H1 (cell line): ENCODE data around the gene NOP16. TPM values are rescaled to one million over a fixed set of nuclear protein-coding genes. Genes with fewer than 3 reads are reported as not detected.

Experiments used
- CTCF ChIA-PET: fragments of 300-600 bp; sonication (Branson Sonifier 250); formaldehyde crosslinking; loops from one replicate; lab custom pipeline; 2021; ENCODE audit not compliant: partially characterized antibody; lab: Charles Lee
- POLR2A ChIA-PET: fragments of 300-600 bp; sonication (Branson Sonifier 250); formaldehyde crosslinking; loops from one replicate; lab custom pipeline; 2021; ENCODE audit warnings: inconsistent platforms; ENCODE audit not compliant: partially characterized antibody; lab: Charles Lee
- DNase-seq, 2 experiments: peaks; one replicate each; pipeline versions ENCODE4 v3.0.0 to v3.0.0-alpha.2; 2010 to 2022; ENCODE audit warnings: low spot score in 2 of 2, low read depth in 1 of 2, mixed read lengths in 1 of 2
- FAIRE-seq: peaks from 2 replicates; lab custom pipeline; 2011; peaks lifted over from hg19 to GRCh38; lab: Jason Lieb, UNC
- H2AFZ ChIP-seq: 2 replicates; pipeline ENCODE4 v1.8.1; 2012; ENCODE audit warnings: low read length, inconsistent platforms
- H2AK5ac ChIP-seq: 2 replicates; pipeline ENCODE4 v1.6.1; 2013; ENCODE audit warnings: low read depth, low read length
- H2BK120ac ChIP-seq: replicated peaks from 2 replicates; pipeline ENCODE3; 2013; ENCODE audit warnings: low read depth, low read length, inconsistent platforms
- H2BK12ac ChIP-seq: 2 replicates; pipeline ENCODE4 v1.6.1; 2013; ENCODE audit warnings: low read depth, low read length
- H2BK15ac ChIP-seq: 2 replicates; pipeline ENCODE4 v1.6.1; 2013; ENCODE audit warnings: low read length
- H2BK20ac ChIP-seq: 2 replicates; pipeline ENCODE4 v1.6.1; 2013; ENCODE audit warnings: low read length
- H2BK5ac ChIP-seq: 2 replicates; pipeline ENCODE4 v1.6.1; 2013; ENCODE audit warnings: low read depth, low read length
- H3K14ac ChIP-seq: 2 replicates; pipeline ENCODE4 v1.6.1; 2013; ENCODE audit warnings: inconsistent platforms; ENCODE audit not compliant: insufficient read length
- H3K18ac ChIP-seq: 2 replicates; pipeline ENCODE4 v1.6.1; 2013; ENCODE audit warnings: low read length; ENCODE audit errors: extremely low read depth
- H3K23ac ChIP-seq: 2 replicates; pipeline ENCODE4 v1.6.1; 2013; ENCODE audit warnings: inconsistent platforms; ENCODE audit not compliant: insufficient read length
- H3K23me2 ChIP-seq: 2 replicates; pipeline ENCODE4 v1.6.1; 2013; ENCODE audit warnings: low read depth, low read length
- H3K27ac ChIP-seq: 2 replicates; pipeline ENCODE4 v1.6.1; 2011; ENCODE audit warnings: low read depth, low read length, inconsistent platforms
- H3K27me3 ChIP-seq, 4 experiments: replicated peaks in 1 of 4; 1 replicate in 1 of 4; 2 replicates in 3 of 4; pipeline versions ENCODE4 v1.6.1 to v1.8.1; 2011 to 2013; ENCODE audit warnings: low read length in 3 of 4, mild to moderate bottlenecking in 3 of 4, inconsistent platforms in 2 of 4, mixed read lengths in 2 of 4, moderate library complexity in 1 of 4; ENCODE audit not compliant: control insufficient read depth in 3 of 4, insufficient read depth in 3 of 4; ENCODE audit errors: extremely low read depth in 1 of 4
- H3K36me3 ChIP-seq, 4 experiments: 2 replicates each; pipeline versions ENCODE4 v1.6.1 to v1.8.1; 2011 to 2013; ENCODE audit warnings: mild to moderate bottlenecking in 4 of 4, low read length in 3 of 4, moderate library complexity in 2 of 4, control low read depth in 1 of 4, inconsistent platforms in 1 of 4; ENCODE audit not compliant: insufficient read depth in 4 of 4, control insufficient read depth in 2 of 4
- H3K4ac ChIP-seq: replicated peaks from 2 replicates; pipeline ENCODE3; 2013; ENCODE audit warnings: low read length, low read depth, mixed read lengths, inconsistent platforms; ENCODE audit not compliant: insufficient read length
- H3K4me1 ChIP-seq, 4 experiments: replicated peaks in 1 of 4; 1 replicate in 1 of 4; 2 replicates in 3 of 4; pipeline versions ENCODE4 v1.6.1 to v1.8.1; 2011 to 2013; ENCODE audit warnings: low read length in 3 of 4, inconsistent platforms in 2 of 4, mixed read lengths in 1 of 4; ENCODE audit not compliant: insufficient read depth in 4 of 4, control insufficient read depth in 3 of 4
- H3K4me2 ChIP-seq, 2 experiments: 2 replicates each; pipeline versions ENCODE4 v1.6.1 to v1.8.1; 2011 to 2013; ENCODE audit warnings: low read depth in 2 of 2, low read length in 2 of 2, control low read depth in 1 of 2, inconsistent platforms in 1 of 2, mild to moderate bottlenecking in 1 of 2; ENCODE audit not compliant: insufficient read depth in 1 of 2
- H3K4me3 ChIP-seq, 4 experiments: fragments of 200-600, 300-600 bp in 1 of 4; sonication (generic), shearing (Covaris generic), sonication (Bioruptor Twin) in 1 of 4; 2 replicates each; pipeline versions ENCODE4 v1.5.1 to v1.8.1; 2011 to 2016; ENCODE audit warnings: low read length in 4 of 4, low read depth in 3 of 4, control low read depth in 2 of 4, inconsistent platforms in 2 of 4, mild to moderate bottlenecking in 2 of 4, mixed read lengths in 1 of 4, moderate library complexity in 1 of 4; ENCODE audit not compliant: insufficient read depth in 2 of 4; ENCODE audit errors: extremely low read depth in 1 of 4
- H3K56ac ChIP-seq: replicated peaks from 2 replicates; pipeline ENCODE3; 2013; ENCODE audit warnings: low read depth, mild to moderate bottlenecking, mixed read lengths, low read length, inconsistent platforms; ENCODE audit not compliant: insufficient read length
- H3K79me1 ChIP-seq: 2 replicates; pipeline ENCODE4 v1.6.1; 2013; ENCODE audit warnings: low read depth, low read length, control low read depth
- H3K79me2 ChIP-seq, 2 experiments: 2 replicates each; pipeline versions ENCODE4 v1.6.1 to v1.8.1; 2012 to 2013; ENCODE audit warnings: low read length in 2 of 2, mild to moderate bottlenecking in 2 of 2, inconsistent platforms in 1 of 2; ENCODE audit not compliant: insufficient read depth in 2 of 2, control insufficient read depth in 1 of 2
- H3K9ac ChIP-seq, 4 experiments: replicated peaks in 1 of 4; 1 replicate in 1 of 4; 2 replicates in 3 of 4; pipeline versions ENCODE4 v1.6.1 to v1.8.1; 2011 to 2013; ENCODE audit warnings: low read depth in 3 of 4, low read length in 3 of 4, control low read depth in 2 of 4, mild to moderate bottlenecking in 2 of 4, moderate library complexity in 2 of 4, inconsistent platforms in 1 of 4; ENCODE audit errors: extremely low read depth in 1 of 4
- H3K9me3 ChIP-seq, 2 experiments: 2 replicates each; pipeline versions ENCODE4 v1.6.1 to v1.8.1; 2012 to 2013; ENCODE audit warnings: mild to moderate bottlenecking in 2 of 2, moderate library complexity in 2 of 2, control low read depth in 1 of 2, inconsistent platforms in 1 of 2, low read depth in 1 of 2, low read length in 1 of 2, mixed read lengths in 1 of 2; ENCODE audit not compliant: insufficient read depth in 2 of 2
- H4K20me1 ChIP-seq, 2 experiments: replicated peaks in 1 of 2; 2 replicates each; pipeline versions ENCODE3 to v1.8.1; 2011 to 2013; ENCODE audit warnings: inconsistent platforms in 2 of 2, low read length in 2 of 2, mild to moderate bottlenecking in 1 of 2; ENCODE audit not compliant: insufficient read depth in 2 of 2, control insufficient read depth in 1 of 2
- H4K5ac ChIP-seq: 2 replicates; pipeline ENCODE4 v1.6.1; 2013; ENCODE audit warnings: low read length, low read depth, mixed read lengths, inconsistent platforms; ENCODE audit not compliant: insufficient read length
- H4K8ac ChIP-seq: 2 replicates; pipeline ENCODE4 v1.8.0; 2013; ENCODE audit warnings: mild to moderate bottlenecking, moderate library complexity, low read length, inconsistent platforms; ENCODE audit not compliant: insufficient read depth; ENCODE audit errors: extremely low read depth
- H4K91ac ChIP-seq: replicated peaks from 2 replicates; pipeline ENCODE3; 2013; ENCODE audit warnings: low read length, mixed read lengths, inconsistent platforms; ENCODE audit not compliant: insufficient read length
- ASH2L ChIP-seq: fragments of 200-600, 300-600 bp; sonication (generic); IDR thresholded peaks from one replicate; pipeline ENCODE4 v1.7.1; 2017; ENCODE audit warnings: low read length
- CHD1 ChIP-seq: IDR thresholded peaks from 2 replicates; pipeline ENCODE4 v1.6.1; 2012; ENCODE audit warnings: low read depth, low read length, improper control_type of control experiment
- CREB1 ChIP-seq: IDR thresholded peaks from 2 replicates; pipeline ENCODE4 v1.6.1; 2012; ENCODE audit warnings: inconsistent platforms
- HDAC6 ChIP-seq: IDR thresholded peaks from one replicate; pipeline ENCODE4 v1.7.1; 2012; ENCODE audit warnings: low read depth, mild to moderate bottlenecking, inconsistent platforms, low read length, moderate library complexity
- KDM1A ChIP-seq: fragments of 200-600, 300-600 bp; sonication (generic); IDR thresholded peaks from 2 replicates; pipeline ENCODE4 v1.7.1; 2016; ENCODE audit warnings: mild to moderate bottlenecking, low read length, borderline replicate concordance
- MAFK ChIP-seq: IDR thresholded peaks from 2 replicates; pipeline ENCODE4 v1.6.1; 2012; ENCODE audit warnings: low read depth, mild to moderate bottlenecking, improper control_type of control experiment, low read length
- POLR2A ChIP-seq, 2 experiments: IDR thresholded peaks; 1 replicate in 1 of 2; 2 replicates in 1 of 2; pipeline ENCODE4 v1.6.1; 2011; ENCODE audit warnings: low read depth in 2 of 2, low read length in 2 of 2, mild to moderate bottlenecking in 2 of 2; ENCODE audit errors: control extremely low read depth in 1 of 2
- RAD21 ChIP-seq, 2 experiments: IDR thresholded peaks in 1 of 2; conservative IDR thresholded peaks in 1 of 2; 2 replicates each; pipeline ENCODE4 v1.6.1; 2011; ENCODE audit warnings: low read depth in 2 of 2, low read length in 2 of 2, improper control_type of control experiment in 1 of 2, inconsistent platforms in 1 of 2, mild to moderate bottlenecking in 1 of 2, moderate library complexity in 1 of 2
- RFX5 ChIP-seq: IDR thresholded peaks from 2 replicates; pipeline ENCODE4 v1.6.1; 2011; ENCODE audit warnings: low read depth, low read length, improper control_type of control experiment, borderline replicate concordance
- SAP30 ChIP-seq: fragments of 300-600 bp; sonication (generic); IDR thresholded peaks from 2 replicates; pipeline ENCODE4 v1.7.1; 2012; ENCODE audit warnings: low read length, moderate library complexity, mild to moderate bottlenecking, inconsistent platforms; ENCODE audit not compliant: insufficient read depth, insufficient replicate concordance
- SIN3A ChIP-seq, 2 experiments: IDR thresholded peaks in 1 of 2; conservative IDR thresholded peaks in 1 of 2; 2 replicates each; pipeline ENCODE4 v1.6.1; 2011 to 2012; ENCODE audit warnings: low read length in 2 of 2, improper control_type of control experiment in 1 of 2, low read depth in 1 of 2, mild to moderate bottlenecking in 1 of 2
- SIRT6 ChIP-seq: IDR thresholded peaks from one replicate; pipeline ENCODE4 v1.7.1; 2012; ENCODE audit warnings: low read length, inconsistent platforms
- SIX5 ChIP-seq: IDR thresholded peaks from 2 replicates; pipeline ENCODE4 v1.6.1; 2011; ENCODE audit warnings: mild to moderate bottlenecking, low read depth, low read length
- SP4 ChIP-seq: IDR thresholded peaks from 2 replicates; pipeline ENCODE4 v1.6.1; 2012; ENCODE audit warnings: low read length, inconsistent platforms
- TBP ChIP-seq: IDR thresholded peaks from 2 replicates; pipeline ENCODE4 v1.6.1; 2011; ENCODE audit warnings: low read depth, low read length, improper control_type of control experiment
- YY1 ChIP-seq: IDR thresholded peaks from 2 replicates; pipeline ENCODE4 v1.6.1; 2011; ENCODE audit warnings: low read depth, mild to moderate bottlenecking, low read length
- WGBS, 2 experiments: shearing (Covaris generic) in 1 of 2; methylation state at CpG; one replicate each; pipeline versions ENCODE4 v1.1.6 to v1.1.7; 2013 to 2015; ENCODE audit warnings: low lambda C conversion rate in 2 of 2, mixed read lengths in 2 of 2, inconsistent platforms in 1 of 2, low coverage in 1 of 2, missing lambda C conversion rate in 1 of 2; ENCODE audit not compliant: insufficient replicate concordance in 2 of 2, insufficient coverage in 1 of 2, insufficient read length in 1 of 2; ENCODE audit errors: extremely low coverage in 1 of 2, missing lambda C conversion rate in 1 of 2; 5-methylcytosine and 5-hydroxymethylcytosine counted together
- polyA plus RNA-seq, 7 experiments: library from polyadenylated mRNA; depleted of rRNA in 3 of 7; stranded (reverse) in 5 of 7; unstranded in 2 of 7; fragments of >200 nt in 5 of 7; fragments of 200-250 nt in 2 of 7; gene quantifications; 1 replicate in 5 of 7; 2 replicates in 1 of 7; 4 replicates in 1 of 7; pipeline versions ENCODE4 v1.2.1 to v1.2.3, GENCODE V29; 2011 to 2013; ENCODE audit warnings: missing spikeins in 2 of 7, mixed read lengths in 2 of 7
- total RNA-seq: library from RNA; stranded (reverse); fragmentation: NEBNext Ultra II Directional; extraction: Animal tissue kit (Norgen Biotek cat#: 25700); gene quantifications from 2 replicates; pipeline ENCODE4 v1.2.1, GENCODE V29; 2021

Gene NOP16
- total and polyA plus RNA-seq, 2 of the 8 experiments (the other 6 are each of a cell fraction or from before 2014, with no cell fraction given) = 46.9 to 65.2 TPM

GRCh38 chr5:176394096-176394495, 5.7 kb upstream of the NOP16 start:
- peaks cover 2% of the 10 kb centered on the region; the same call in 1 of the 2 replicates for H3K23me2 ChIP-seq
- H3K4me3 ChIP-seq = no peak overlapping the region
- H2BK12ac ChIP-seq = no peak overlapping the region
- ChIA-PET CTCF (interaction anchor here (7.9 kb wide), 1 partner anchor 12 kb away, joined by 83 read pairs; no protein-coding TSS in a partner anchor), POLR2A (interaction anchor here (0.9 to 10.2 kb wide), 5 partner anchors 12 to 144 kb away, joined by 3 to 57 read pairs (median 3); partner anchors contain the start of gene RNF44)
- H3K9ac ChIP-seq = no peak overlapping the region
- no peak overlapping the region for H3K23ac ChIP-seq
- H3K4me2 ChIP-seq = no peak overlapping the region
- H2BK20ac ChIP-seq = no peak overlapping the region
- FAIRE-seq = no peak
- no peaks in the 10 kb centered on the region; the same call in 1 of the 2 replicates for H3K79me1 ChIP-seq
- no peaks in the 10 kb centered on the region for H3K27me3 ChIP-seq
- DNase-seq = no peak
- H4K8ac ChIP-seq = no peak overlapping the region
- H3K18ac ChIP-seq = no peak overlapping the region
- no peak overlapping the region for H2AK5ac ChIP-seq
- no peak overlapping the region for H2AFZ ChIP-seq
- no peak overlapping the region for H2BK15ac ChIP-seq
- H4K5ac ChIP-seq = no peak overlapping the region
- no peak overlapping the region for H3K4ac ChIP-seq
- no peaks in the 10 kb centered on the region; a peak in 1 of 8 replicates for H3K36me3 ChIP-seq
- H3K14ac ChIP-seq = no peak overlapping the region
- no peaks in the 10 kb centered on the region for H3K4me1 ChIP-seq
- no peak overlapping the region for H4K91ac ChIP-seq
- WGBS, 2 experiments = 88% methylated on average over 8 of the region's 9 CpGs; no CpG with 5 or more reads in 1 of the 2 experiments
- H2BK120ac ChIP-seq = no peak overlapping the region
- no peaks in the 10 kb centered on the region for H3K79me2 ChIP-seq
- H3K27ac ChIP-seq = no peak overlapping the region
- H3K56ac ChIP-seq = no peak overlapping the region
- peaks cover 0 to 1% of the 10 kb centered on the region in 2 experiments for H4K20me1 ChIP-seq
- no peaks in the 10 kb centered on the region for H3K9me3 ChIP-seq
- no peak overlapping the region for H2BK5ac ChIP-seq
- no peak for TF ChIP-seq RFX5
- TF ChIP-seq YY1 = no peak
- no peak for TF ChIP-seq HDAC6
- TF ChIP-seq CHD1 = no peak
- TF ChIP-seq SAP30 = no peak
- TF ChIP-seq ASH2L = no peak
- no peak for TF ChIP-seq RAD21 (IDR thresholded peaks at IDR 0.05 in 1 of 2, conservative IDR thresholded peaks at IDR 0.05 in 1 of 2; ENCODE audit: low read depth in 2 of 2, low read length in 2 of 2)
- no peak for TF ChIP-seq CREB1
- TF ChIP-seq POLR2A (IDR thresholded peaks at IDR 0.05; ENCODE audit: control extremely low read depth in 1 of 2, low read depth in 2 of 2, low read length in 2 of 2) = no peak
- TF ChIP-seq TBP = no peak
- no peak for TF ChIP-seq SIRT6
- no peak for TF ChIP-seq KDM1A
- no peak for TF ChIP-seq SP4
- no peak for TF ChIP-seq SIN3A (conservative IDR thresholded peaks at IDR 0.05 in 1 of 2, IDR thresholded peaks at IDR 0.05 in 1 of 2; ENCODE audit: low read depth in 1 of 2, low read length in 2 of 2)
- no peak for TF ChIP-seq SIX5
- no peak for TF ChIP-seq MAFK
